ENCODE results near the gene MGAT1.
"Not testable (repeated sequence)": the region's sequence is repeated elsewhere in the genome, so short reads cannot be mapped to it uniquely, and the experiment has no call there.

The MGAT1 gene

DNA sequence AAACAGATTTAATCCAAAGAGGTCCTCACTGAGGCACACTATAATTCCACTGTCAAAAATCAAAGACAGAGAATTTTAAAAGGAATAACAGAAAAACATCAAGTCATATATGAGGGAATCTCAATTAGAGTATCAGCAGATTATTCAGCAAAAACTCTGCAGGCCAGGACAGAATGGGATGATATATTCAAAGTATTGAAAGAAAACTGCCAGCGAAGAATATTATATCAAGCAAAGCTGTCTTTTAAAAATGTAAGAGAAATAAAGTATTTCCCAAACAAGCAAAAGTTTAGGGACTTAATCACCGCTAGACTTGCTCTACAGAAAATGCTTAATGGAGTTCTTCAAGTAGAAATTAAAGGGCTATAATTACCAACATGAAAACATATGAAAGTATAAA lies 47.0 kb downstream of the MGAT1 start:
- no peak overlapping the region for H3K4me3 ChIP-seq
- no peak overlapping the region for H3K27ac ChIP-seq

GRCh38 chr5:180744253-180744652 lies 58.4 kb downstream of the MGAT1 start:
- no peak overlapping the region for H3K4me3 ChIP-seq
- no peak overlapping the region for H3K27ac ChIP-seq

DNA sequence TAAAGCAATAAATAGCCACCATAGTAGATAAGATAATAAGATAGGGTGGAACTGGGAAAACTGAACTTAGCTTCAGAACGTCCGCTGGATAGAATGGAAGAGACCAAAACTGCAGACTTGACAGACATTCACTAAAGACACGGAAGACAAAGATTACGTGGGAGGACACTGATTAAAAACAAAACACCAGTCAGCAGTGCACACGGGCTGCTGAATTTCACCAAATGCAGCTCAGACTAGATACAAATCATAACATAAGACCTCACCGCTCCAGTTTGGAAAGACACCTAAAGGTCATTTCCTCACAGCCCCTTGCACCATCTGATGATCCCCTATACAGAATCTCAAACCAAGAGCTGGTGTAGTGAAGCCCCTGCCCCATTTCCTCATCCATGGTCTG lies 59.9 kb downstream of the MGAT1 start:
- no peak overlapping the region for H3K27ac ChIP-seq
- no peak overlapping the region for H3K4me3 ChIP-seq

GRCh38 chr5:180740953-180741352 lies 61.7 kb downstream of the MGAT1 start:
- not testable (repeated sequence) for H3K27ac ChIP-seq, H3K4me3 ChIP-seq

DNA sequence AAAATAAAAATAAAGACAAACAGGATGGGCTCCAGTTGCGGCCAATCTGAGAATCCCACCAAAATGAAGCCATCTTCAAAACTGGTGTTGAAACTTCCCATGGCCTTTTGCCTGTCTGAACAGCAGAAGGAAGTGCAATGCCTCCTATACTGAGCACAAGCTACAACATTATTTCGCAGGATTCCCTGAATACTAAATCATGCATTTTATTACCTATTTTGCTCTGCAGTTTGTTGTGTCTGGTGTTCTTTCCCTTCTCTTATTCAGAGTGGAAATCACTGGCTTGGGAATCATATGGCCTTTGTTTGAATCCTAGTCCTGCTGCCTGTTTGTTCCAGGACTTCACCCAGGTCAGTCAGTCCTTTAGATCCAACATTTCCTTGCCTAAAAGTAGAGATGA lies 62.6 kb downstream of the MGAT1 start, which contains the start of gene OR2Y1:
TSS of gene OR2Y1 (minus strand) at position 101 of the 400 bp plus-strand sequence. CDS start at position 101, 0 bp downstream.
- Histone ChIP-seq H3K27ac (no peak within 1 kb of the TSS), H3K4me3 (no peak within 1 kb of the TSS)

DNA sequence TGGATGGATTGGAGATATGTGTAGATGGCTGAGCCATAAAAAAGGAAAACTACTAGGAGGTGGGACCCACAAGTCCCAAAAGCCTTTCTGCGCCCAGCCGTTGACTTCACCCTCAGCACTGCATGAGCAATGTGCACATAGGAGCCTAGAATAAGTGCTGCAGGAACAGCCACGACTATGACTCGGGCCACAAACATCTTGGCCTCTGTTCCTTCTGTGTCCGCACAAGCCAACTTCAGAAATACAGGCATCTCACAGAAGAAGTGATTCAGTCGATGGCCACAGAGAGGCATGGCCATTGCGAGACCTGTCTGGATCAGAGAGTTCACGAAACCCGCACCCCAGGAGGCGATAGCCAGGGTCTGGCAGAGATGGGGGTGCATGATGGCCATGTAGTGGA lies 63.3 kb downstream of the MGAT1 start:
- Histone ChIP-seq H3K27ac (no peak overlapping the region), H3K4me3 (no peak overlapping the region)

DNA sequence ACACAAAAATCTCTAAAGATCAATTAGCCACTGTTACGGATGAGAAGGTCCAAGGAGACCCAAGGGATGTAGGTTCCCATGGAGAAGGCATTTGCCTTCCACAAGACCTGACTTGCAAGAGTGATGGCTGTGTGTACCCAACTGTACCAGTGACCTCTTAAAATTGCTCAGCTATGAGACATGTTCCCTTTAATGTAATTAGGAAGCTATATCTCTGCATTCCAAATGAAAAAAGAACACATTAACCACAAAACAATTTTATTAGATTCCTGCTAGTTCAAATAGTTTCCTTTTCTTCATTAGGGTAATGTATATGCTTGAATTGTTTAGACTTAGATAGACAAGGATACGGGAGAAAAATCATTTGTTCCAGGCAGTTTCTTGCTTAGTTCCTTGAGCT lies 66.1 kb downstream of the MGAT1 start:
- Histone ChIP-seq H3K27ac (no peak overlapping the region), H3K4me3 (no peak overlapping the region)
